Endodermal cell (in vitro differentiated cells): ENCODE data around the gene IGF2R. TPM values are rescaled to one million over a fixed set of nuclear protein-coding genes. Genes with fewer than 3 reads are reported as not detected.
A peak's percentile ranks its signal among the peaks of the same experiment; 100 is the strongest.
"Not testable (repeated sequence)": the region's sequence is repeated elsewhere in the genome, so short reads cannot be mapped to it uniquely, and the experiment has no call there.

ENCODE experiments used
- DNase-seq: peaks from one replicate; pipeline ENCODE4 v3.0.0-alpha.2; 2017
- H3K27ac ChIP-seq: 2 replicates; pipeline ENCODE4 v1.5.1; 2013; ENCODE audit warnings: mild to moderate bottlenecking, low read depth, low read length, moderate library complexity
- H3K27me3 ChIP-seq: 2 replicates; pipeline ENCODE4 v1.6.1; 2013; ENCODE audit warnings: mild to moderate bottlenecking, low read length, moderate library complexity; ENCODE audit not compliant: insufficient read depth, control insufficient read depth, poor library complexity, severe bottlenecking
- H3K36me3 ChIP-seq: 2 replicates; pipeline ENCODE4 v1.7.0; 2013; ENCODE audit warnings: mild to moderate bottlenecking, low read length, moderate library complexity; ENCODE audit not compliant: control insufficient read depth, insufficient read depth
- H3K4me1 ChIP-seq: one replicate; pipeline ENCODE4 v1.7.0; 2013; ENCODE audit warnings: low read length; ENCODE audit not compliant: control insufficient read depth, insufficient read depth
- H3K4me3 ChIP-seq: 2 replicates; pipeline ENCODE4 v1.5.1; 2013; ENCODE audit warnings: mild to moderate bottlenecking, low read length, moderate library complexity
- H3K9ac ChIP-seq: 2 replicates; pipeline ENCODE4 v1.6.1; 2013; ENCODE audit warnings: mild to moderate bottlenecking, low read length, moderate library complexity; ENCODE audit not compliant: poor library complexity, severe bottlenecking; ENCODE audit errors: extremely low read depth
- H3K9me3 ChIP-seq: 2 replicates; pipeline ENCODE4 v1.6.1; 2013; ENCODE audit warnings: mild to moderate bottlenecking, low read length, moderate library complexity; ENCODE audit not compliant: control insufficient read depth
- H3K27ac Mint-ChIP-seq: 2 replicates; pipeline ENCODE4 v1.8.0; 2020; ENCODE audit warnings: mixed read lengths
- H3K27me3 Mint-ChIP-seq: 2 replicates; pipeline ENCODE4 v1.8.0; 2021; ENCODE audit warnings: mild to moderate bottlenecking, mixed read lengths; ENCODE audit not compliant: insufficient read depth
- H3K36me3 Mint-ChIP-seq: 2 replicates; pipeline ENCODE4 v1.8.0; 2020; ENCODE audit warnings: low read depth, mixed read lengths
- H3K4me1 Mint-ChIP-seq: 2 replicates; pipeline ENCODE4 v1.8.0; 2020; ENCODE audit warnings: mixed read lengths
- H3K4me3 Mint-ChIP-seq: 2 replicates; pipeline ENCODE4 v1.8.0; 2020; ENCODE audit warnings: mild to moderate bottlenecking, moderate library complexity, mixed read lengths
- H3K9me3 Mint-ChIP-seq: 2 replicates; pipeline ENCODE4 v1.8.0; 2020; ENCODE audit warnings: mild to moderate bottlenecking, mixed read lengths
- WGBS, 2 experiments: methylation state at CpG; one replicate each; pipeline versions ENCODE4 v1.1.5 to v1.1.7; 2013; ENCODE audit warnings: missing lambda C conversion rate in 2 of 2, mixed read lengths in 1 of 2; ENCODE audit not compliant: insufficient coverage in 1 of 2, insufficient read length in 1 of 2; 5-methylcytosine and 5-hydroxymethylcytosine counted together
- total RNA-seq, 2 donors: library from RNA; stranded (reverse); fragmentation: NEBNext Ultra II Directional in 1 of 2; extraction: Animal tissue kit (Norgen Biotek cat#: 25700) in 1 of 2; gene quantifications; 2 replicates in 1 of 2; 3 replicates in 1 of 2; pipeline ENCODE4 v1.2.1, GENCODE V29; 2021
- TF ChIP-seq, protein P1 (sequence below): fragments of 200-600 bp; sonication (generic); conservative IDR thresholded peaks from 2 replicates; pipeline ENCODE4 v1.5.0; 2021; ENCODE audit warnings: antibody characterized with exemption, mild to moderate bottlenecking

IGF2R gene
- total RNA-seq, 2 donors from 2014 or later: 103 to 130 TPM

GRCh38 chr6:160088784-160089533, 120.1 kb downstream of the IGF2R start:
- Mint-ChIP-seq H3K36me3 (peaks cover 79% of the 10 kb centered on the region), H3K27me3 (no peaks in the 10 kb centered on the region)
- no peak overlapping the region for H3K9ac ChIP-seq

GRCh38 chr6:160089534-160089897, 120.6 kb downstream of the IGF2R start:
- no peak overlapping the region for H3K4me3 Mint-ChIP-seq
- no peaks in the 10 kb centered on the region for H3K9me3 Mint-ChIP-seq
- H3K9ac ChIP-seq: no peak overlapping the region
- no peak overlapping the region for H3K4me3 ChIP-seq
- no peak overlapping the region for H3K27ac Mint-ChIP-seq
- no peak overlapping the region for H3K27ac ChIP-seq
- H3K4me1 Mint-ChIP-seq: no peaks in the 10 kb centered on the region
- no peaks in the 10 kb centered on the region for H3K9me3 ChIP-seq
- DNase-seq: no peak
- H3K4me1 ChIP-seq: no peaks in the 10 kb centered on the region
- H3K27me3 ChIP-seq: no peaks in the 10 kb centered on the region
- no peaks in the 10 kb centered on the region for H3K27me3 Mint-ChIP-seq
- WGBS, 2 experiments: 96 to 99% methylated on average over 7 of the region's 7 CpGs
- peaks cover 79% of the 10 kb centered on the region for H3K36me3 Mint-ChIP-seq
- H3K36me3 ChIP-seq: peaks cover 83% of the 10 kb centered on the region
- TF ChIP-seq, protein P1, sequence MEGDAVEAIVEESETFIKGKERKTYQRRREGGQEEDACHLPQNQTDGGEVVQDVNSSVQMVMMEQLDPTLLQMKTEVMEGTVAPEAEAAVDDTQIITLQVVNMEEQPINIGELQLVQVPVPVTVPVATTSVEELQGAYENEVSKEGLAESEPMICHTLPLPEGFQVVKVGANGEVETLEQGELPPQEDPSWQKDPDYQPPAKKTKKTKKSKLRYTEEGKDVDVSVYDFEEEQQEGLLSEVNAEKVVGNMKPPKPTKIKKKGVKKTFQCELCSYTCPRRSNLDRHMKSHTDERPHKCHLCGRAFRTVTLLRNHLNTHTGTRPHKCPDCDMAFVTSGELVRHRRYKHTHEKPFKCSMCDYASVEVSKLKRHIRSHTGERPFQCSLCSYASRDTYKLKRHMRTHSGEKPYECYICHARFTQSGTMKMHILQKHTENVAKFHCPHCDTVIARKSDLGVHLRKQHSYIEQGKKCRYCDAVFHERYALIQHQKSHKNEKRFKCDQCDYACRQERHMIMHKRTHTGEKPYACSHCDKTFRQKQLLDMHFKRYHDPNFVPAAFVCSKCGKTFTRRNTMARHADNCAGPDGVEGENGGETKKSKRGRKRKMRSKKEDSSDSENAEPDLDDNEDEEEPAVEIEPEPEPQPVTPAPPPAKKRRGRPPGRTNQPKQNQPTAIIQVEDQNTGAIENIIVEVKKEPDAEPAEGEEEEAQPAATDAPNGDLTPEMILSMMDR: no peak

More at GRCh38 chr6:160088784-160089533, 120.1 kb downstream of the IGF2R start:
- H3K27ac Mint-ChIP-seq: peak overlapping the region; percentile 52
- TF ChIP-seq, protein P1: no peak
- WGBS, 2 experiments: 94 to 96% methylated on average over 15 to 21 of the region's 21 CpGs
- Histone ChIP-seq H3K27ac (no peak overlapping the region), H3K27me3 (no peaks in the 10 kb centered on the region), H3K36me3 (peaks cover 83% of the 10 kb centered on the region), H3K9me3 (no peaks in the 10 kb centered on the region), H3K4me3 (no peak overlapping the region), H3K4me1 (no peaks in the 10 kb centered on the region)
- no peaks in the 10 kb centered on the region for H3K9me3 Mint-ChIP-seq
- DNase-seq: peak; percentile 29
- H3K4me1 Mint-ChIP-seq: no peaks in the 10 kb centered on the region
- H3K4me3 Mint-ChIP-seq: no peak overlapping the region

GRCh38 chr6:160090442-160091239, 121.8 kb downstream of the IGF2R start:
- DNase-seq, H3K27ac Mint-ChIP-seq, H3K27me3 Mint-ChIP-seq, H3K4me1 Mint-ChIP-seq, H3K4me3 Mint-ChIP-seq, H3K9ac ChIP-seq, H3K4me1 ChIP-seq, H3K4me3 ChIP-seq, H3K9me3 Mint-ChIP-seq, H3K9me3 ChIP-seq, H3K27me3 ChIP-seq, H3K27ac ChIP-seq: not testable (repeated sequence)
- H3K36me3 Mint-ChIP-seq: peaks cover 74% of the 10 kb centered on the region
- peaks cover 79% of the 10 kb centered on the region for H3K36me3 ChIP-seq
- 95 to 96% methylated on average over 13 to 25 of the region's 32 CpGs for WGBS, 2 experiments

- not testable (repeated sequence) for H3K27me3 Mint-ChIP-seq, H3K9me3 ChIP-seq, H3K4me3 Mint-ChIP-seq, H3K27ac Mint-ChIP-seq, H3K27ac ChIP-seq, H3K4me3 ChIP-seq, H3K27me3 ChIP-seq, H3K4me1 ChIP-seq, H3K4me1 Mint-ChIP-seq, H3K9me3 Mint-ChIP-seq, H3K9ac ChIP-seq, DNase-seq
- peaks cover 78% of the 10 kb centered on the region for H3K36me3 Mint-ChIP-seq
- 94 to 100% methylated on average over 3 to 6 of the region's 6 CpGs for WGBS, 2 experiments
- peaks cover 78% of the 10 kb centered on the region for H3K36me3 ChIP-seq
These were observed 123.3 kb downstream of the IGF2R start for GRCh38 chr6:160092176-160092575.
